ENCODE data around the gene ANGPTL7.

ANGPTL7 gene

GRCh38 chr1:11198257-11198656 is 9.1 kb downstream of the ANGPTL7 start:
- no peak for ATAC-seq (ENCODE audit: insufficient read depth, low read depth)
- Histone ChIP-seq H3K4me2 (ENCODE audit: insufficient read depth, low read length) (no peak overlapping the region), H3K4me1 (ENCODE audit: insufficient read depth, low read length) (no peaks in the 10 kb centered on the region), H3K27ac (ENCODE audit: low read length) (no peak overlapping the region), H3K36me3 (ENCODE audit: insufficient read depth, low read length) (peaks cover 89% of the 10 kb centered on the region), H3K79me2 (ENCODE audit: insufficient read depth, low read length) (no peaks in the 10 kb centered on the region), H4K20me1 (ENCODE audit: insufficient read depth, low read length) (peaks cover 10% of the 10 kb centered on the region), H3K4me3 (ENCODE audit: low read depth in 1 of 2, low read length in 2 of 2) (no peak overlapping the region), H3K9ac (ENCODE audit: low read depth, low read length) (no peak overlapping the region), H2AFZ (ENCODE audit: low read depth, low read length) (no peak overlapping the region), H3K9me3 (ENCODE audit: insufficient read depth, low read length, severe bottlenecking) (no peaks in the 10 kb centered on the region), H3K27me3 (ENCODE audit: insufficient read depth, low read length, poor library complexity) (no peaks in the 10 kb centered on the region)
- DNase-seq, result no peak
- no peak for TF ChIP-seq EZH2 (IDR thresholded peaks at IDR 0.05; ENCODE audit: borderline replicate concordance, low read depth, low read length, severe bottlenecking)
- TF ChIP-seq CTCF (IDR thresholded peaks at IDR 0.05; ENCODE audit: borderline replicate concordance, extremely low read depth, low read length, poor library complexity, severe bottlenecking), result no peak

- DNase-seq, result no peak
- Histone ChIP-seq H4K20me1 (ENCODE audit: insufficient read depth, low read length) (0 out of 2 replicates have a peak, but pooled peaks cover 8% of the 10 kb centered on the region), H3K4me3 (ENCODE audit: low read depth in 1 of 2, low read length in 2 of 2) (no peak overlapping the region), H3K4me1 (ENCODE audit: insufficient read depth, low read length) (no peaks in the 10 kb centered on the region), H3K27me3 (ENCODE audit: insufficient read depth, low read length, poor library complexity) (no peaks in the 10 kb centered on the region), H3K27ac (ENCODE audit: low read length) (no peak overlapping the region), H3K9ac (ENCODE audit: low read depth, low read length) (no peak overlapping the region), H2AFZ (ENCODE audit: low read depth, low read length) (no peak overlapping the region), H3K4me2 (ENCODE audit: insufficient read depth, low read length) (no peak overlapping the region), H3K36me3 (ENCODE audit: insufficient read depth, low read length) (peaks cover 89% of the 10 kb centered on the region), H3K9me3 (ENCODE audit: insufficient read depth, low read length, severe bottlenecking) (no peaks in the 10 kb centered on the region), H3K79me2 (ENCODE audit: insufficient read depth, low read length) (no peaks in the 10 kb centered on the region)
- no peak for ATAC-seq (ENCODE audit: insufficient read depth, low read depth)
- no peak for TF ChIP-seq EZH2 (IDR thresholded peaks at IDR 0.05; ENCODE audit: borderline replicate concordance, low read depth, low read length, severe bottlenecking)
- no peak for TF ChIP-seq CTCF (IDR thresholded peaks at IDR 0.05; ENCODE audit: borderline replicate concordance, extremely low read depth, low read length, poor library complexity, severe bottlenecking)
Observed at GRCh38 chr1:11198851-11199594, 9.9 kb downstream of the ANGPTL7 start.

GRCh38 chr1:11204396-11205190 is 15.4 kb downstream of the ANGPTL7 start:
- Histone ChIP-seq H3K79me2 (ENCODE audit: insufficient read depth, low read length) (no peaks in the 10 kb centered on the region), H3K27me3 (ENCODE audit: insufficient read depth, low read length, poor library complexity) (no peaks in the 10 kb centered on the region), H2AFZ (ENCODE audit: low read depth, low read length) (no peak overlapping the region), H3K4me1 (ENCODE audit: insufficient read depth, low read length) (no peaks in the 10 kb centered on the region), H3K9ac (ENCODE audit: low read depth, low read length) (no peak overlapping the region), H3K36me3 (ENCODE audit: insufficient read depth, low read length) (peaks cover 89% of the 10 kb centered on the region), H4K20me1 (ENCODE audit: insufficient read depth, low read length) (no peaks in the 10 kb centered on the region), H3K4me2 (ENCODE audit: insufficient read depth, low read length) (no peak overlapping the region), H3K27ac (ENCODE audit: low read length) (no peak overlapping the region), H3K9me3 (ENCODE audit: insufficient read depth, low read length, severe bottlenecking) (no peaks in the 10 kb centered on the region), H3K4me3 (ENCODE audit: low read depth in 1 of 2, low read length in 2 of 2) (no peak overlapping the region)
- no peak for ATAC-seq (ENCODE audit: insufficient read depth, low read depth)
- no peak for TF ChIP-seq CTCF (IDR thresholded peaks at IDR 0.05; ENCODE audit: borderline replicate concordance, extremely low read depth, low read length, poor library complexity, severe bottlenecking)
- TF ChIP-seq EZH2 (IDR thresholded peaks at IDR 0.05; ENCODE audit: borderline replicate concordance, low read depth, low read length, severe bottlenecking), result no peak
- no peak for DNase-seq
